Measurements from ENCODE around the gene TRIM46.
"Not testable (repeated sequence)": the region's sequence is repeated elsewhere in the genome, so short reads cannot be mapped to it uniquely, and the experiment has no call there.

Gene TRIM46

GRCh38 chr1:155232001-155232978 is 58.6 kb downstream of the TRIM46 start:
- not testable (repeated sequence) for DNase-seq

- not testable (repeated sequence) for DNase-seq
These were observed 59.9 kb downstream of the TRIM46 start for GRCh38 chr1:155233502-155233901.

Measured in NCI-H2107 (cell line).